DOHH2 (cell line): ENCODE data around the gene G6PC2.

ENCODE experiments used
- CTCF ChIP-seq: fragments of 200-600 bp; sonication (generic); IDR thresholded peaks from one replicate; pipeline ENCODE4 v1.5.1; 2014; ENCODE audit warnings: antibody characterized with exemption, mild to moderate bottlenecking, low read depth, low read length; ENCODE audit not compliant: poor library complexity, severe bottlenecking
- EZH2phosphoT487 ChIP-seq: fragments of 200-600 bp; sonication (generic); IDR thresholded peaks from 2 replicates; pipeline ENCODE4 v1.6.1; 2017; ENCODE audit warnings: borderline replicate concordance, mild to moderate bottlenecking, antibody characterized with exemption, low read length, moderate library complexity, mixed read lengths

GRCh38 chr2:168894720-168895119 is 6.4 kb upstream of the G6PC2 start:
- TF ChIP-seq CTCF (no peak), EZH2phosphoT487 (no peak)
